ENCODE results near the gene FARP1. TPM values are rescaled to one million over a fixed set of nuclear protein-coding genes. Genes with fewer than 3 reads are reported as not detected.
A peak's percentile ranks its signal among the peaks of the same experiment; 100 is the strongest.

FARP1 gene
- total RNA-seq, 1 donor from 2014 or later, result 357 TPM

DNA sequence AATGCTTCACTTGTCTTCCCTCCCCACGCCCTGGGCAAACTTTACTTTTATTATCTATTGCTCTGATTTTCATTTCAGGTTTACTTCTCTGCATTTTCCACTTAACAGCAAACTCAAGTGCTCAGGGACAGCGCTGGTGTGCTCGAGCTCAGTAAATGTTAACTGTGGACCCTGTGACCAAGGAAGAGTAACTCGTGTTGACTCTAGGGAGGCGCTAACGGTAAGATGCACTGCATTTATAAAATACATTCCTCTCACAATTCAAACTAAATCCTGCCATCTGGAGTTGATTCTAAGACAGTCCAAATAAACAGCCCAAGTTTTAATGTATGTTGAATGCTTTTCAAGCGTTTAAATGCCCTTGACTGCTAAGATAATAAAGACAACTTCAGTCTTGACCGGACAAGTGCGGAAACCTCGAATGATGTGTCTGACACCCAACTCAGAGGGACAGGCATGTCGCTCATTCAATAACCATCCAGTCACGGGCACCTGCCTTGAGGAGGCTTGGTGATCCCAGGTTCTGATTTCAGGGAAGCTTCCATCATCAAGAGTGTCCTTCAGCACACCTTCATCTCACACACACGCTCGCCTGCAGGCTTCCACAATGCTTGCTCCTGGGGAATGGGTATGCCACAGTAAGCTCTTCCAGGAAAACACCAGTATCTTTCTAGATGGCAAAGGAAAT, 340.9 kb downstream of the FARP1 start:
- H3K36me3 Mint-ChIP-seq (ENCODE audit: unreplicated experiment), result peaks cover 9% of the 10 kb centered on the region
- peak; percentile 30 for TF ChIP-seq CTCF (IDR thresholded peaks at IDR 0.05)
- peak overlapping the region; percentile 96 for H3K27ac Mint-ChIP-seq (ENCODE audit: unreplicated experiment)
- no peak for DNase-seq (ENCODE audit: extremely low spot score, unreplicated experiment)
- peaks cover 82% of the 10 kb centered on the region for H3K4me1 Mint-ChIP-seq (ENCODE audit: unreplicated experiment)
- H3K4me3 Mint-ChIP-seq (ENCODE audit: unreplicated experiment), result peak overlapping the region; percentile 66
- H3K27me3 Mint-ChIP-seq (ENCODE audit: unreplicated experiment), result no peaks in the 10 kb centered on the region
- H3K9me3 Mint-ChIP-seq (ENCODE audit: unreplicated experiment), result no peaks in the 10 kb centered on the region

GRCh38 chr13:98484289-98485219, 341.7 kb downstream of the FARP1 start:
- Mint-ChIP-seq H3K27ac (ENCODE audit: unreplicated experiment) (peak overlapping the region; percentile 96), H3K4me3 (ENCODE audit: unreplicated experiment) (peak overlapping the region; percentile 66), H3K9me3 (ENCODE audit: unreplicated experiment) (no peaks in the 10 kb centered on the region), H3K36me3 (ENCODE audit: unreplicated experiment) (peaks cover 3% of the 10 kb centered on the region), H3K27me3 (ENCODE audit: unreplicated experiment) (no peaks in the 10 kb centered on the region), H3K4me1 (ENCODE audit: unreplicated experiment) (peaks cover 85% of the 10 kb centered on the region)
- peak; percentile 89 for DNase-seq (ENCODE audit: extremely low spot score, unreplicated experiment)
- TF ChIP-seq CTCF (IDR thresholded peaks at IDR 0.05), result no peak

DNA sequence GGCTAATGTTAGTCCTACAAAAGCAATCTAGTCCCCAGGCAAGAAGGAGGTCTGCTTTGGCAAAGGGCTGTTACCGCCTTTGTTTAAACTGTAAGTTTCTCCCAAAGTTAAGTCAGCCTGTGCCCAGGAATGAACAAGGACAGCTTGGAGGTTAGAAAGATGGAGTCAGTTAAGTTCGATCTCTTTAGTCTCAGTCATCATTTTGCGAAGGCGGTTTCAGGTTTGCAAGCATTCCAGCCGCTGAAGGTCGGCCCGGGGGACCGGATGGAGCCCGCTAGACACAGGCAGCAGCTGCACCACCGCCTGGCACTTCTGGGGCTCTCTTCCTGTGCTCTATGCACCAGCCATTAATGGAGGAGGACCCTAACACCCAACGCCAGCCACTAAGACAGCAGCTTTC, 342.7 kb downstream of the FARP1 start:
- Mint-ChIP-seq H3K36me3 (ENCODE audit: unreplicated experiment) (peaks cover 4% of the 10 kb centered on the region), H3K9me3 (ENCODE audit: unreplicated experiment) (no peaks in the 10 kb centered on the region), H3K4me1 (ENCODE audit: unreplicated experiment) (peaks cover 91% of the 10 kb centered on the region), H3K27me3 (ENCODE audit: unreplicated experiment) (no peaks in the 10 kb centered on the region), H3K27ac (ENCODE audit: unreplicated experiment) (peak overlapping the region; percentile 96), H3K4me3 (ENCODE audit: unreplicated experiment) (no peak overlapping the region)
- DNase-seq (ENCODE audit: extremely low spot score, unreplicated experiment), result no peak
- no peak for TF ChIP-seq CTCF (IDR thresholded peaks at IDR 0.05)

GRCh38 chr13:98486412-98486811, 343.5 kb downstream of the FARP1 start:
- no peak overlapping the region for H3K4me3 Mint-ChIP-seq (ENCODE audit: unreplicated experiment)
- TF ChIP-seq CTCF (IDR thresholded peaks at IDR 0.05), result no peak
- no peak for DNase-seq (ENCODE audit: extremely low spot score, unreplicated experiment)
- peak overlapping the region; percentile 96 for H3K27ac Mint-ChIP-seq (ENCODE audit: unreplicated experiment)
- no peaks in the 10 kb centered on the region for H3K27me3 Mint-ChIP-seq (ENCODE audit: unreplicated experiment)
- H3K36me3 Mint-ChIP-seq (ENCODE audit: unreplicated experiment), result peaks cover 6% of the 10 kb centered on the region
- peaks cover 87% of the 10 kb centered on the region for H3K4me1 Mint-ChIP-seq (ENCODE audit: unreplicated experiment)
- H3K9me3 Mint-ChIP-seq (ENCODE audit: unreplicated experiment), result no peaks in the 10 kb centered on the region

DNA sequence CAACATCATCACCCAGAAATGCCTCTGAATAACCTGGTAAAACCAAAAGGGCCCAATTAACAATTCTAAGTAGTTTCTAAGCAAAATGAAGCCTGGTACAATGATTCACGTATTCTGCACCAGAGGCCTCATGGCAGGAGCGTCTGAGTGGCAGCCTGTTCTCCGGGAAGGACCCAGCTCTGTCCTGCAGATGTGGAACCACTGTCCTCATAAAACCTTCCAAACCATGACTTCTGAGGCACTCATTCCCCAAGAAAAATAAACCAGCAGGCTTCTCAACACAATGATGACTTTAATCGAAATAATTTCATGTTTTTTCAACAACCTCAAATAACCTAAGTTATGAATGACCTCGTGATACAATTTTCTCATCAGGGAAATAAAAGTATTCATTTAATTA, 344.1 kb downstream of the FARP1 start:
- no peaks in the 10 kb centered on the region for H3K27me3 Mint-ChIP-seq (ENCODE audit: unreplicated experiment)
- peak overlapping the region; percentile 71 for H3K27ac Mint-ChIP-seq (ENCODE audit: unreplicated experiment)
- H3K4me3 Mint-ChIP-seq (ENCODE audit: unreplicated experiment), result no peak overlapping the region
- TF ChIP-seq CTCF (IDR thresholded peaks at IDR 0.05), result no peak
- H3K4me1 Mint-ChIP-seq (ENCODE audit: unreplicated experiment), result peaks cover 86% of the 10 kb centered on the region
- H3K36me3 Mint-ChIP-seq (ENCODE audit: unreplicated experiment), result peaks cover 8% of the 10 kb centered on the region
- no peak for DNase-seq (ENCODE audit: extremely low spot score, unreplicated experiment)
- H3K9me3 Mint-ChIP-seq (ENCODE audit: unreplicated experiment), result no peaks in the 10 kb centered on the region
